Activated CD4-positive, alpha-beta T cell treated with anti-CD3 and anti-CD28 coated beads for 36 hours (primary cell): ENCODE results near the gene LDHB. TPM values are rescaled to one million over a fixed set of nuclear protein-coding genes. Genes with fewer than 3 reads are reported as not detected.
"Not testable (repeated sequence)": the region's sequence is repeated elsewhere in the genome, so short reads cannot be mapped to it uniquely, and the experiment has no call there.

ENCODE experiments used
- ATAC-seq: fragments of 200-7000 bp; cut with Tn5 transposase; one replicate; pipeline ENCODE4 v1.10.0; 2021; ENCODE audit warnings: mild to moderate bottlenecking, moderate library complexity
- CTCF ChIA-PET: fragments of 350-600 bp; sonication (Branson Sonifier 250); formaldehyde crosslinking; loops from one replicate; lab custom pipeline; 2021; ENCODE audit warnings: antibody characterized with exemption; lab: Charles Lee
- POLR2A ChIA-PET: fragments of 350-600 bp; sonication (Branson Sonifier 250); formaldehyde crosslinking; loops from one replicate; lab custom pipeline; 2021; ENCODE audit warnings: antibody characterized with exemption, inconsistent platforms; lab: Charles Lee
- DNase-seq: peaks from one replicate; pipeline ENCODE4 v3.0.0-alpha.2; 2020
- H3K27ac Mint-ChIP-seq: one replicate; pipeline ENCODE4 v1.8.0; 2021; ENCODE audit warnings: mixed read lengths
- H3K27me3 Mint-ChIP-seq: one replicate; pipeline ENCODE4 v1.8.0; 2021; ENCODE audit warnings: mixed read lengths
- H3K36me3 Mint-ChIP-seq: one replicate; pipeline ENCODE4 v1.8.0; 2021; ENCODE audit warnings: low read depth, mixed read lengths
- H3K4me1 Mint-ChIP-seq: one replicate; pipeline ENCODE4 v1.8.0; 2021; ENCODE audit warnings: mixed read lengths
- H3K4me3 Mint-ChIP-seq: one replicate; pipeline ENCODE4 v1.8.0; 2021; ENCODE audit warnings: mild to moderate bottlenecking, moderate library complexity, mixed read lengths
- H3K9me3 Mint-ChIP-seq: one replicate; pipeline ENCODE4 v1.8.0; 2021; ENCODE audit warnings: low read depth, mixed read lengths
- intact Hi-C, 2 experiments: fragments of 100-400 bp; cut with DNase I in 1 of 2; cut with micrococcal nuclease in 1 of 2; formaldehyde crosslinking; loops; one replicate each; pipeline versions ENCODE4 v1.14.2 to v1.15.1; 2022 to 2024; cut with DNase I, micrococcal nuclease
- total RNA-seq, 2 experiments: library from RNA; stranded (reverse); gene quantifications; one replicate each; pipeline ENCODE4 v1.2.3, GENCODE V29; 2021

The LDHB gene
- total RNA-seq, 2 experiments from 2014 or later = 918 to 1,852 TPM

DNA sequence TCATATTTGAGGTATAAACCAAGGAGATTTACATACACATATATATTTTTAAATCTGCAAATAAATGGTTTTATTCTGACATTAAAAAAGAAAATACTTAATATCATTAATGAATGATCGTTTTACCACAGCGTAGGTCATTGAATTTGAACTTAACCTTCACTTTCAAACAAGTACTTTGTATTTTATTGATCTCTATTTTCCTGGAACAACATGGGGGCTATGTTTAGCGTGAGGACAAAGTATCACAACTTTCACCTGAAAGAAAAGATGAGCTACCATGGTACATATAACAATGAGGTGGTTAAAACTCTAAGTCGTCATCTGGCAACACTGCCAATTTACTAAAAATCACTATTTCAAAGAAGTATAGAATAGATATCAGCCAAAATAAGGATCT is 59.0 kb downstream of the LDHB start:
- CTCF ChIA-PET = no interaction called here
- intact Hi-C loops = no loop called here
- POLR2A ChIA-PET = no interaction called here
- Mint-ChIP-seq H3K27ac (no peak overlapping the region), H3K4me1 (no peaks in the 10 kb centered on the region), H3K27me3 (no peaks in the 10 kb centered on the region), H3K36me3 (no peaks in the 10 kb centered on the region), H3K9me3 (no peaks in the 10 kb centered on the region), H3K4me3 (no peak overlapping the region)
- ATAC-seq (no peak), DNase-seq (no peak)

DNA sequence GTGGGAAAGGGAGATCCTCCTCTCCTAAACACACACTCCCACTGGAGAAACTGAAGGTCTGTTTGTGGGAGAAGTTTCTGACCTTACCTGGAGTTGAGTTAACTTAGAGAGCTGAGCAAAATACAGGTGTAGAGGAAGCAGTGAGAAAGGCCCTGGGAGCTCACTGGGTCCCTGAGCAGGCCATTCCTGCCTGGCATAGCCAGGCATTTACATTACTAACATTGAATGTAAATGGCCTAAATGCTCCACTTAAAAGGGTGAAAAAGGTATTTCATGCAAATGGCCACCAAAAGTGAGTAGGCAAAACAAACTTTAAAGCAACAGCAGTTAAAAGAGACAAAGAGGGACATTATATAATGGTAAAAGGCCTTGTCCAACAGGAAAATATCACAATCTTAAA is 62.3 kb downstream of the LDHB start:
- not testable (repeated sequence) for H3K36me3 Mint-ChIP-seq, H3K4me3 Mint-ChIP-seq, ATAC-seq

DNA sequence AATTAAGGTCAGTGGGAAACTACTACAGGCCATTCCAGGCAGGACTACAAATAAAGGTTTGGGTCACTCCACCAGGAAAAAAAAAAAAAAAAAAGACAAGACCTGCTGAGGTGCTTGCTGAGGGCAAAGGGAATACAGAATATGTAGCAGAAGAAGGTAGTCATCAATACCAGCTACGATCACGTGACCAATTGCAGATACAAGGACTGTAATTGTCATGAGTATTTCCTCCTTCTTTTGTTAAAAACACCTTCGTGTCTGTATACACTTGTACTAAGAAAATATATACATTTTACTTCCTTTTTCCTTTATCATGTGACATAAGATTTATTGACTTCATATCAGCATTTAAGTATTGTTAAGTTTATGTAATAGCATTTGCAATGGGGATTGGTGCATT is 72.2 kb downstream of the LDHB start:
- Mint-ChIP-seq H3K27ac (no peak overlapping the region), H3K4me3 (no peak overlapping the region), H3K9me3 (no peaks in the 10 kb centered on the region), H3K36me3 (no peaks in the 10 kb centered on the region), H3K4me1 (no peaks in the 10 kb centered on the region), H3K27me3 (peaks cover 3% of the 10 kb centered on the region)
- ChIA-PET CTCF (no interaction called here), POLR2A (no interaction called here)
- intact Hi-C loops = no loop called here
- DNase-seq (no peak), ATAC-seq (no peak)

More for the DNA sequence above, 62.3 kb downstream of the LDHB start:
- CTCF ChIA-PET, POLR2A ChIA-PET, DNase-seq, H3K4me1 Mint-ChIP-seq, intact Hi-C loops, H3K27ac Mint-ChIP-seq, H3K27me3 Mint-ChIP-seq: not testable (repeated sequence)
- peaks cover 15% of the 10 kb centered on the region for H3K9me3 Mint-ChIP-seq

Other genes with a start within 250 kb of the LDHB start
- gene PYROXD1, start 220.2 kb downstream of the LDHB start, total RNA-seq = 10 to 100 TPM; 27.4 to 34.6 TPM
- gene RECQL, start 156.2 kb downstream of the LDHB start, total RNA-seq = 10 to 100 TPM; 64.4 to 92.8 TPM
- 10 to 100 TPM; 25.6 to 31.2 TPM for gene GOLT1B, start 156.1 kb downstream of the LDHB start, total RNA-seq
- gene SPX, start 131.5 kb downstream of the LDHB start, total RNA-seq = under 1 TPM; 0.16 to 0.61 TPM
- not detected for gene GYS2, start 53.0 kb downstream of the LDHB start, total RNA-seq
- gene KCNJ8, start 116.9 kb upstream of the LDHB start, total RNA-seq = not detected